HepG2 (cell line): ENCODE results near the gene GRID1. TPM values are rescaled to one million over a fixed set of nuclear protein-coding genes. Genes with fewer than 3 reads are reported as not detected.

Experiments used
- ADNP ChIP-seq: sonication (generic); formaldehyde crosslinking; IDR thresholded peaks from 2 replicates; pipeline ENCODE4 v1.4.0; 2020; ENCODE audit warnings: missing genetic modification reagents
- ATF7-NPFF ChIP-seq: sonication (generic); formaldehyde crosslinking; IDR thresholded peaks from 2 replicates; pipeline ENCODE4 v1.8.1; 2023; ENCODE audit warnings: mild to moderate bottlenecking, low read depth, missing genetic modification reagents, moderate library complexity
- ATM ChIP-seq: fragments of 450-650 bp; IDR thresholded peaks from 2 replicates; pipeline ENCODE4 v1.7.1; 2017; ENCODE audit warnings: mild to moderate bottlenecking, borderline replicate concordance
- EEA1 ChIP-seq: sonication (generic); formaldehyde crosslinking; IDR thresholded peaks from 2 replicates; pipeline ENCODE4 v1.5.1; 2020; ENCODE audit warnings: mild to moderate bottlenecking, missing genetic modification reagents, borderline replicate concordance
- ELF1 ChIP-seq: sonication (generic); formaldehyde crosslinking; IDR thresholded peaks from 2 replicates; pipeline ENCODE4 v1.4.0; 2020; ENCODE audit warnings: missing genetic modification reagents
- ESRRA ChIP-seq: sonication (generic); formaldehyde crosslinking; IDR thresholded peaks from 2 replicates; pipeline ENCODE4 v1.5.1; 2020; ENCODE audit warnings: mild to moderate bottlenecking, low read depth, missing genetic modification reagents
- GLI4 ChIP-seq: sonication (generic); formaldehyde crosslinking; IDR thresholded peaks from 2 replicates; pipeline ENCODE4 v1.5.1; 2020; ENCODE audit warnings: missing genetic modification reagents, mild to moderate bottlenecking, moderate library complexity, borderline replicate concordance
- MYPOP ChIP-seq: sonication (generic); formaldehyde crosslinking; IDR thresholded peaks from 2 replicates; pipeline ENCODE4 v1.8.1; 2023; ENCODE audit warnings: mild to moderate bottlenecking, moderate library complexity, missing genetic modification reagents
- NKX3-1 ChIP-seq: sonication (generic); formaldehyde crosslinking; IDR thresholded peaks from 2 replicates; pipeline ENCODE4 v1.5.0; 2020; ENCODE audit warnings: missing genetic modification reagents
- PCBP1 ChIP-seq: fragments of 200-400 bp; formaldehyde crosslinking; IDR thresholded peaks from 2 replicates; pipeline ENCODE4 v1.6.1; 2017; ENCODE audit warnings: mild to moderate bottlenecking, low read depth, low read length, borderline replicate concordance
- POLR2AphosphoS5 ChIP-seq: IDR thresholded peaks from 2 replicates; pipeline ENCODE4 v1.6.1; 2012; ENCODE audit warnings: low read depth, low read length
- RBFOX2 ChIP-seq: fragments of 200-400 bp; formaldehyde crosslinking; IDR thresholded peaks from 2 replicates; pipeline ENCODE4 v1.6.1; 2017; ENCODE audit warnings: low read depth, mild to moderate bottlenecking, low read length
- REXO4 ChIP-seq: sonication (generic); formaldehyde crosslinking; IDR thresholded peaks from 2 replicates; pipeline ENCODE4 v1.8.0; 2022; ENCODE audit warnings: missing genetic modification reagents, mild to moderate bottlenecking, borderline replicate concordance
- SAFB2 ChIP-seq: sonication (generic); formaldehyde crosslinking; IDR thresholded peaks from 2 replicates; pipeline ENCODE4 v1.5.1; 2020; ENCODE audit warnings: missing genetic modification reagents, low read depth, mild to moderate bottlenecking, borderline replicate concordance
- SNAI1 ChIP-seq: sonication (generic); formaldehyde crosslinking; IDR thresholded peaks from 2 replicates; pipeline ENCODE4 v1.5.0; 2020; ENCODE audit warnings: mild to moderate bottlenecking, missing genetic modification reagents, borderline replicate concordance
- UBTF ChIP-seq: sonication (generic); formaldehyde crosslinking; IDR thresholded peaks from 2 replicates; pipeline ENCODE4 v1.4.0; 2020; ENCODE audit warnings: mild to moderate bottlenecking, missing genetic modification reagents
- ZNF230 ChIP-seq: sonication (generic); formaldehyde crosslinking; IDR thresholded peaks from 2 replicates; pipeline ENCODE4 v1.4.0; 2020; ENCODE audit warnings: mild to moderate bottlenecking, missing genetic modification reagents
- ZNF281 ChIP-seq: sonication (generic); formaldehyde crosslinking; IDR thresholded peaks from 2 replicates; pipeline ENCODE4 v1.4.0; 2020; ENCODE audit warnings: missing genetic modification reagents, borderline replicate concordance
- ZNF441 ChIP-seq: sonication (generic); formaldehyde crosslinking; IDR thresholded peaks from 2 replicates; pipeline ENCODE4 v1.7.0; 2021; ENCODE audit warnings: missing genetic modification reagents, borderline replicate concordance
- ZNF674 ChIP-seq: sonication (generic); formaldehyde crosslinking; IDR thresholded peaks from 2 replicates; pipeline ENCODE4 v1.5.0; 2020; ENCODE audit warnings: low read depth, mild to moderate bottlenecking, missing genetic modification reagents
- ZNF776 ChIP-seq: sonication (generic); formaldehyde crosslinking; IDR thresholded peaks from 2 replicates; pipeline ENCODE4 v1.4.0; 2020; ENCODE audit warnings: mild to moderate bottlenecking, missing genetic modification reagents
- ZSCAN12 ChIP-seq: sonication (generic); formaldehyde crosslinking; IDR thresholded peaks from 2 replicates; pipeline ENCODE4 v1.9.0; 2021; ENCODE audit warnings: mild to moderate bottlenecking, missing genetic modification reagents
- polyA plus RNA-seq, 8 experiments: library from polyadenylated mRNA; depleted of rRNA in 3 of 8; stranded (reverse) in 7 of 8; unstranded in 1 of 8; fragments of >200 nt; fragmentation: Illumina TruSeq in 4 of 8; extraction: Trizol in 4 of 8; gene quantifications; 2 replicates each; pipeline versions ENCODE4 v1.2.1 to v1.2.3, GENCODE V29; 2011 to 2016; ENCODE audit warnings: low read depth in 4 of 8, missing spikeins in 1 of 8, mixed read lengths in 1 of 8; ENCODE audit not compliant: insufficient read depth in 1 of 8
- total RNA-seq, 5 experiments: library from RNA; depleted of rRNA; stranded (reverse); fragments of >200 nt; fragmentation: Illumina TruSeq; extraction: Trizol; gene quantifications; 2 replicates each; pipeline ENCODE4 v1.2.3, GENCODE V29; 2016; ENCODE audit warnings: low read depth in 1 of 5

The GRID1 gene
- total and polyA plus RNA-seq, 2 of the 13 experiments (the other 11 are each of a cell fraction or from before 2014, with no cell fraction given): 0.05 TPM; not detected in 1

- TF ChIP-seq ZNF281 (CRISPR knock-in tag) (peak; percentile 31; the same call in 1 of the 2 replicates), ATM (no peak), ZNF441 (CRISPR knock-in tag) (0 out of 2 replicates have a peak, but pooled peaks have one; percentile 17), EEA1 (CRISPR knock-in tag) (0 out of 2 replicates have a peak, but pooled peaks have one; percentile 14), UBTF (peak; percentile 16; the same call in 1 of the 2 replicates), GLI4 (CRISPR knock-in tag) (no peak), MYPOP (CRISPR knock-in tag) (no peak), SAFB2 (CRISPR knock-in tag) (no peak), ESRRA (CRISPR knock-in tag) (peak; percentile 17; the same call in 1 of the 2 replicates), ZSCAN12 (CRISPR knock-in tag) (0 out of 2 replicates have a peak, but pooled peaks have one; percentile 20), ZNF230 (CRISPR knock-in tag) (no peak), REXO4 (CRISPR knock-in tag) (no peak), NKX3-1 (0 out of 2 replicates have a peak, but pooled peaks have one; percentile 31), ZNF674 (no peak; the same call in 1 of the 2 replicates), SNAI1 (CRISPR knock-in tag) (peak; percentile 92; the same call in 1 of the 2 replicates), RBFOX2 (peak; percentile 84), ELF1 (peak; percentile 29; the same call in 1 of the 2 replicates), ZNF776 (CRISPR knock-in tag) (0 out of 2 replicates have a peak, but pooled peaks have one; percentile 56), ATF7-NPFF (CRISPR knock-in tag) (peak; percentile 42; the same call in 1 of the 2 replicates), PCBP1 (peak; percentile 30; the same call in 1 of the 2 replicates), ADNP (CRISPR knock-in tag) (peak; percentile 89), POLR2AphosphoS5 (peak; percentile 19; the same call in 1 of the 2 replicates)
Measured at GRCh38 chr10:86400705-86401587, 34.4 kb upstream of the GRID1 start (continued).
